ENCODE results near the gene FAM53A.

Gene FAM53A

GRCh38 chr4:1691737-1692373 is 7.7 kb upstream of the FAM53A start:
- no peaks in the 10 kb centered on the region for H3K27me3 ChIP-seq (ENCODE audit: control insufficient read depth, insufficient read depth, low read length)
- H3K4me1 ChIP-seq (ENCODE audit: control insufficient read depth, low read depth, low read length), result no peaks in the 10 kb centered on the region
- H3K9me3 ChIP-seq (ENCODE audit: control insufficient read depth, low read depth, low read length), result no peaks in the 10 kb centered on the region
- no peak overlapping the region for H3K27ac ChIP-seq (ENCODE audit: low read length)
- no peak overlapping the region for H3K9ac ChIP-seq (ENCODE audit: low read length)
- no peak overlapping the region for H3K4me3 ChIP-seq (ENCODE audit: low read length)
- H3K36me3 ChIP-seq (ENCODE audit: control insufficient read depth, low read depth, low read length), result peaks cover 35% of the 10 kb centered on the region

- Histone ChIP-seq H3K36me3 (ENCODE audit: control insufficient read depth, low read depth, low read length) (peaks cover 31% of the 10 kb centered on the region), H3K4me1 (ENCODE audit: control insufficient read depth, low read depth, low read length) (no peaks in the 10 kb centered on the region), H3K9me3 (ENCODE audit: control insufficient read depth, low read depth, low read length) (no peaks in the 10 kb centered on the region), H3K27ac (ENCODE audit: low read length) (no peak overlapping the region), H3K4me3 (ENCODE audit: low read length) (no peak overlapping the region), H3K27me3 (ENCODE audit: control insufficient read depth, insufficient read depth, low read length) (no peaks in the 10 kb centered on the region), H3K9ac (ENCODE audit: low read length) (no peak overlapping the region)
Measured at GRCh38 chr4:1690698-1691097, 6.6 kb upstream of the FAM53A start.

GRCh38 chr4:1686440-1687036 is 2.4 kb upstream of the FAM53A start:
- H3K9ac ChIP-seq (ENCODE audit: low read length), result no peak overlapping the region
- peaks cover 17% of the 10 kb centered on the region for H3K27me3 ChIP-seq (ENCODE audit: control insufficient read depth, insufficient read depth, low read length)
- H3K4me1 ChIP-seq (ENCODE audit: control insufficient read depth, low read depth, low read length), result peaks cover 7% of the 10 kb centered on the region
- no peak overlapping the region for H3K27ac ChIP-seq (ENCODE audit: low read length)
- H3K36me3 ChIP-seq (ENCODE audit: control insufficient read depth, low read depth, low read length), result peaks cover 4% of the 10 kb centered on the region
- no peaks in the 10 kb centered on the region for H3K9me3 ChIP-seq (ENCODE audit: control insufficient read depth, low read depth, low read length)
- no peak overlapping the region for H3K4me3 ChIP-seq (ENCODE audit: low read length)

GRCh38 chr4:1685235-1686150 is 1.4 kb upstream of the FAM53A start:
- H3K4me3 ChIP-seq (ENCODE audit: low read length), result no peak overlapping the region
- H3K9me3 ChIP-seq (ENCODE audit: control insufficient read depth, low read depth, low read length), result no peaks in the 10 kb centered on the region
- H3K36me3 ChIP-seq (ENCODE audit: control insufficient read depth, low read depth, low read length), result no peaks in the 10 kb centered on the region
- no peak overlapping the region for H3K9ac ChIP-seq (ENCODE audit: low read length)
- no peak overlapping the region for H3K27ac ChIP-seq (ENCODE audit: low read length)
- H3K27me3 ChIP-seq (ENCODE audit: control insufficient read depth, insufficient read depth, low read length), result peaks cover 17% of the 10 kb centered on the region
- peaks cover 7% of the 10 kb centered on the region for H3K4me1 ChIP-seq (ENCODE audit: control insufficient read depth, low read depth, low read length)

GRCh38 chr4:1684506-1685234 is 557 bp upstream of the FAM53A start:
- H3K27me3 ChIP-seq (ENCODE audit: control insufficient read depth, insufficient read depth, low read length), result peaks cover 17% of the 10 kb centered on the region
- H3K9ac ChIP-seq (ENCODE audit: low read length), result no peak overlapping the region
- H3K27ac ChIP-seq (ENCODE audit: low read length), result no peak overlapping the region
- peaks cover 7% of the 10 kb centered on the region for H3K4me1 ChIP-seq (ENCODE audit: control insufficient read depth, low read depth, low read length)
- no peaks in the 10 kb centered on the region for H3K36me3 ChIP-seq (ENCODE audit: control insufficient read depth, low read depth, low read length)
- peak overlapping the region; percentile 9 for H3K4me3 ChIP-seq (ENCODE audit: low read length)
- H3K9me3 ChIP-seq (ENCODE audit: control insufficient read depth, low read depth, low read length), result no peaks in the 10 kb centered on the region

- peak overlapping the region; percentile 49 for H3K4me3 ChIP-seq (ENCODE audit: low read length)
- no peaks in the 10 kb centered on the region for H3K9me3 ChIP-seq (ENCODE audit: control insufficient read depth, low read depth, low read length)
- peaks cover 7% of the 10 kb centered on the region for H3K4me1 ChIP-seq (ENCODE audit: control insufficient read depth, low read depth, low read length)
- no peaks in the 10 kb centered on the region for H3K36me3 ChIP-seq (ENCODE audit: control insufficient read depth, low read depth, low read length)
- H3K27ac ChIP-seq (ENCODE audit: low read length), result no peak overlapping the region
- no peak overlapping the region for H3K9ac ChIP-seq (ENCODE audit: low read length)
- H3K27me3 ChIP-seq (ENCODE audit: control insufficient read depth, insufficient read depth, low read length), result peaks cover 17% of the 10 kb centered on the region
Measured at GRCh38 chr4:1683261-1683735, 815 bp downstream of the FAM53A start.

- Histone ChIP-seq H3K36me3 (ENCODE audit: control insufficient read depth, low read depth, low read length) (no peaks in the 10 kb centered on the region), H3K27ac (ENCODE audit: low read length) (no peak overlapping the region), H3K4me1 (ENCODE audit: control insufficient read depth, low read depth, low read length) (peaks cover 7% of the 10 kb centered on the region), H3K9ac (ENCODE audit: low read length) (no peak overlapping the region), H3K9me3 (ENCODE audit: control insufficient read depth, low read depth, low read length) (no peaks in the 10 kb centered on the region), H3K27me3 (ENCODE audit: control insufficient read depth, insufficient read depth, low read length) (peaks cover 17% of the 10 kb centered on the region), H3K4me3 (ENCODE audit: low read length) (peak overlapping the region; percentile 49)
Measured at GRCh38 chr4:1682860-1683259, 1.3 kb downstream of the FAM53A start.

GRCh38 chr4:1678244-1678643 is 5.9 kb downstream of the FAM53A start:
- Histone ChIP-seq H3K4me3 (ENCODE audit: low read length) (no peak overlapping the region), H3K27ac (ENCODE audit: low read length) (no peak overlapping the region), H3K36me3 (ENCODE audit: control insufficient read depth, low read depth, low read length) (no peaks in the 10 kb centered on the region), H3K4me1 (ENCODE audit: control insufficient read depth, low read depth, low read length) (peaks cover 5% of the 10 kb centered on the region), H3K27me3 (ENCODE audit: control insufficient read depth, insufficient read depth, low read length) (peaks cover 11% of the 10 kb centered on the region), H3K9me3 (ENCODE audit: control insufficient read depth, low read depth, low read length) (no peaks in the 10 kb centered on the region), H3K9ac (ENCODE audit: low read length) (no peak overlapping the region)

GRCh38 chr4:1676605-1677525 is 7.2 kb downstream of the FAM53A start:
- no peaks in the 10 kb centered on the region for H3K4me1 ChIP-seq (ENCODE audit: control insufficient read depth, low read depth, low read length)
- no peaks in the 10 kb centered on the region for H3K9me3 ChIP-seq (ENCODE audit: control insufficient read depth, low read depth, low read length)
- no peak overlapping the region for H3K4me3 ChIP-seq (ENCODE audit: low read length)
- no peak overlapping the region for H3K9ac ChIP-seq (ENCODE audit: low read length)
- no peak overlapping the region for H3K27ac ChIP-seq (ENCODE audit: low read length)
- H3K36me3 ChIP-seq (ENCODE audit: control insufficient read depth, low read depth, low read length), result no peaks in the 10 kb centered on the region
- H3K27me3 ChIP-seq (ENCODE audit: control insufficient read depth, insufficient read depth, low read length), result no peaks in the 10 kb centered on the region

GRCh38 chr4:1675802-1676137 is 8.3 kb downstream of the FAM53A start:
- Histone ChIP-seq H3K4me1 (ENCODE audit: control insufficient read depth, low read depth, low read length) (no peaks in the 10 kb centered on the region), H3K9ac (ENCODE audit: low read length) (no peak overlapping the region), H3K27ac (ENCODE audit: low read length) (no peak overlapping the region), H3K4me3 (ENCODE audit: low read length) (no peak overlapping the region), H3K36me3 (ENCODE audit: control insufficient read depth, low read depth, low read length) (no peaks in the 10 kb centered on the region), H3K9me3 (ENCODE audit: control insufficient read depth, low read depth, low read length) (no peaks in the 10 kb centered on the region), H3K27me3 (ENCODE audit: control insufficient read depth, insufficient read depth, low read length) (no peaks in the 10 kb centered on the region)

Data from iPS-18a (cell line).